PC-9 (cell line): Measurements from ENCODE around the gene SEC14L1. TPM values are rescaled to one million over a fixed set of nuclear protein-coding genes. Genes with fewer than 3 reads are reported as not detected.
A peak's percentile ranks its signal among the peaks of the same experiment; 100 is the strongest.

ENCODE experiments used
- BruUV-seq: library from RNA; stranded (reverse); fragments of 400-500 nt; replicated peaks from 2 replicates; lab custom pipeline; 2021; lab: Mats Ljungman, UMichigan
- CTCF ChIA-PET: fragments of 300-600 bp; sonication (Branson Sonifier 250); formaldehyde crosslinking; loops from one replicate; lab custom pipeline; 2022; ENCODE audit warnings: antibody characterized with exemption; lab: Charles Lee
- POLR2A ChIA-PET: fragments of 300-600 bp; sonication (Branson Sonifier 250); formaldehyde crosslinking; loops from one replicate; lab custom pipeline; 2022; ENCODE audit warnings: antibody characterized with exemption; ENCODE audit not compliant: unreplicated experiment; lab: Charles Lee
- DNase-seq, 2 experiments: peaks; one replicate each; pipeline versions ENCODE4 v3.0.0 to v3.0.0-alpha.2; 2015 to 2022; ENCODE audit warnings: mixed read lengths in 1 of 2
- H2AFZ ChIP-seq: fragments of 200-600 bp; sonication (generic); 2 replicates; pipeline ENCODE4 v1.8.1; 2017; ENCODE audit warnings: antibody characterized with exemption
- H3F3A ChIP-seq: fragments of 200-600 bp; sonication (generic); 2 replicates; pipeline ENCODE4 v1.8.1; 2017; ENCODE audit warnings: antibody characterized with exemption, mild to moderate bottlenecking, low read depth; ENCODE audit not compliant: insufficient read depth
- H3K27ac ChIP-seq: fragments of 200-600 bp; sonication (generic); 2 replicates; pipeline ENCODE4 v1.6.1; 2016; ENCODE audit warnings: mixed run types
- H3K27me3 ChIP-seq: fragments of 200-600 bp; sonication (generic); 2 replicates; pipeline ENCODE4 v1.6.1; 2016; ENCODE audit warnings: low read depth, mixed run types; ENCODE audit not compliant: insufficient read depth
- H3K36me3 ChIP-seq: fragments of 200-600 bp; sonication (generic); 2 replicates; pipeline ENCODE4 v1.6.1; 2016; ENCODE audit warnings: low read depth, mixed run types
- H3K4me1 ChIP-seq: fragments of 200-600 bp; sonication (generic); replicated peaks from 2 replicates; pipeline ENCODE4 v1.6.1; 2016; ENCODE audit warnings: mixed run types; ENCODE audit not compliant: insufficient read depth
- H3K4me2 ChIP-seq: fragments of 200-600 bp; sonication (generic); 2 replicates; pipeline ENCODE4 v1.6.1; 2017; ENCODE audit warnings: mixed run types
- H3K4me3 ChIP-seq: fragments of 200-600 bp; sonication (generic); 2 replicates; pipeline ENCODE4 v1.6.1; 2016; ENCODE audit warnings: mixed run types
- H3K79me2 ChIP-seq: fragments of 200-600 bp; sonication (generic); 2 replicates; pipeline ENCODE4 v1.6.1; 2017; ENCODE audit warnings: low read depth, mixed run types
- H3K9me2 ChIP-seq: fragments of 200-600 bp; sonication (generic); 2 replicates; pipeline ENCODE4 v1.8.1; 2017; ENCODE audit warnings: mild to moderate bottlenecking; ENCODE audit not compliant: insufficient read depth
- H3K9me3 ChIP-seq: fragments of 200-600 bp; sonication (generic); 2 replicates; pipeline ENCODE4 v1.8.1; 2016; ENCODE audit warnings: low read depth; ENCODE audit not compliant: insufficient read depth
- H4K20me1 ChIP-seq: fragments of 200-600 bp; sonication (generic); 2 replicates; pipeline ENCODE4 v1.8.1; 2017; ENCODE audit not compliant: insufficient read depth
- EZH2 ChIP-seq: fragments of 200-600 bp; sonication (generic); IDR thresholded peaks from 2 replicates; pipeline ENCODE4 v1.8.0; 2017; ENCODE audit warnings: antibody characterized with exemption, low read depth
- intact Hi-C: fragments of 100-400 bp; cut with micrococcal nuclease; formaldehyde crosslinking; loops from one replicate; pipeline ENCODE4 v1.10.0; 2022; ENCODE audit not compliant: unreplicated experiment
- total RNA-seq: library from RNA; stranded (reverse); gene quantifications from 2 replicates; pipeline ENCODE4 v1.2.3, GENCODE V29; 2021
- TF ChIP-seq, protein P1 (sequence below): fragments of 200-600 bp; sonication (generic); conservative IDR thresholded peaks from 2 replicates; pipeline ENCODE4 v1.6.1; 2017; ENCODE audit warnings: mixed run types, antibody characterized with exemption, mild to moderate bottlenecking, moderate library complexity

Gene SEC14L1
- total RNA-seq, 1 experiment from 2014 or later = 83.1 TPM

GRCh38 chr17:77096570-77097214, 44.1 kb upstream of the SEC14L1 start:
- no TSS peak for BruUV-seq
- H3K27ac ChIP-seq = no peak overlapping the region
- no peak for TF ChIP-seq EZH2
- TF ChIP-seq, protein P1, sequence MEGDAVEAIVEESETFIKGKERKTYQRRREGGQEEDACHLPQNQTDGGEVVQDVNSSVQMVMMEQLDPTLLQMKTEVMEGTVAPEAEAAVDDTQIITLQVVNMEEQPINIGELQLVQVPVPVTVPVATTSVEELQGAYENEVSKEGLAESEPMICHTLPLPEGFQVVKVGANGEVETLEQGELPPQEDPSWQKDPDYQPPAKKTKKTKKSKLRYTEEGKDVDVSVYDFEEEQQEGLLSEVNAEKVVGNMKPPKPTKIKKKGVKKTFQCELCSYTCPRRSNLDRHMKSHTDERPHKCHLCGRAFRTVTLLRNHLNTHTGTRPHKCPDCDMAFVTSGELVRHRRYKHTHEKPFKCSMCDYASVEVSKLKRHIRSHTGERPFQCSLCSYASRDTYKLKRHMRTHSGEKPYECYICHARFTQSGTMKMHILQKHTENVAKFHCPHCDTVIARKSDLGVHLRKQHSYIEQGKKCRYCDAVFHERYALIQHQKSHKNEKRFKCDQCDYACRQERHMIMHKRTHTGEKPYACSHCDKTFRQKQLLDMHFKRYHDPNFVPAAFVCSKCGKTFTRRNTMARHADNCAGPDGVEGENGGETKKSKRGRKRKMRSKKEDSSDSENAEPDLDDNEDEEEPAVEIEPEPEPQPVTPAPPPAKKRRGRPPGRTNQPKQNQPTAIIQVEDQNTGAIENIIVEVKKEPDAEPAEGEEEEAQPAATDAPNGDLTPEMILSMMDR = peak; percentile 63
- no peak overlapping the region for H3K4me2 ChIP-seq
- no peak overlapping the region for H3K4me3 ChIP-seq
- H3K79me2 ChIP-seq = no peaks in the 10 kb centered on the region
- H3K9me3 ChIP-seq = no peaks in the 10 kb centered on the region
- H3K36me3 ChIP-seq = peaks cover 4% of the 10 kb centered on the region; the same call in 1 of the 2 replicates
- no peaks in the 10 kb centered on the region for H4K20me1 ChIP-seq
- ChIA-PET POLR2A (no interaction called here), CTCF (no interaction called here)
- H3K4me1 ChIP-seq = no peaks in the 10 kb centered on the region
- DNase-seq = no peak
- no peaks in the 10 kb centered on the region for H3K27me3 ChIP-seq
- intact Hi-C loops = no loop called here
- H3K9me2 ChIP-seq = no peaks in the 10 kb centered on the region
- H2AFZ ChIP-seq = no peak overlapping the region
- peaks cover 18% of the 10 kb centered on the region; the same call in 1 of the 2 replicates for H3F3A ChIP-seq

DNA sequence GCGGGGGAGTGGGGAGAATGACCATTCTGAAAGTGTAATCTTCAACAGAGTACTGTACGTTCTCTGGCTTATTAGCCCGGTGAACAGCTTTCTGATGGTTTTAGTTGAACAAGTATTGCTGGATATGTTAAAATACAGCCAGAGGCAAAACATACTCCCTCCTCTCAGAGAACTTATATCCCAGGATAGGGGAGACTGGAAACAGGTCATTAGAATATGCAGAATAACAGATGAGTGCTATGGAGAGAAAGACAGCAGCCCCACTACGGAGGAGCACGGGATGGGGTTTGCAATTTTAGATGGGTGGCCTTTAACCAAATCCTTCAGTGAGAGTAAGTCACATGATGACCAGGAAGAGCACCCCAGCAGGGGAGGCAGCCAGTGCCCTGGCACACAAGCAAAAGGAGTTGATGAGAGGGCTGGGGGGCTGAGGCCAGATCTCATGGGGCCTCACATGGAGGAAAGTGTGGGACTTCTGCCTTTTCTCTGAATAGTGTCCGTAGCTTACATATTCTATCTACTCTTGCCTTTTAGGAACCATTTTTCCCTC, 43.1 kb upstream of the SEC14L1 start:
- no TSS peak for BruUV-seq
- POLR2A ChIA-PET = interaction anchor here (0.6 kb wide), 1 partner anchor 43 kb away, joined by 6 read pairs; no protein-coding TSS in a partner anchor
- intact Hi-C loops = no loop called here

DNA sequence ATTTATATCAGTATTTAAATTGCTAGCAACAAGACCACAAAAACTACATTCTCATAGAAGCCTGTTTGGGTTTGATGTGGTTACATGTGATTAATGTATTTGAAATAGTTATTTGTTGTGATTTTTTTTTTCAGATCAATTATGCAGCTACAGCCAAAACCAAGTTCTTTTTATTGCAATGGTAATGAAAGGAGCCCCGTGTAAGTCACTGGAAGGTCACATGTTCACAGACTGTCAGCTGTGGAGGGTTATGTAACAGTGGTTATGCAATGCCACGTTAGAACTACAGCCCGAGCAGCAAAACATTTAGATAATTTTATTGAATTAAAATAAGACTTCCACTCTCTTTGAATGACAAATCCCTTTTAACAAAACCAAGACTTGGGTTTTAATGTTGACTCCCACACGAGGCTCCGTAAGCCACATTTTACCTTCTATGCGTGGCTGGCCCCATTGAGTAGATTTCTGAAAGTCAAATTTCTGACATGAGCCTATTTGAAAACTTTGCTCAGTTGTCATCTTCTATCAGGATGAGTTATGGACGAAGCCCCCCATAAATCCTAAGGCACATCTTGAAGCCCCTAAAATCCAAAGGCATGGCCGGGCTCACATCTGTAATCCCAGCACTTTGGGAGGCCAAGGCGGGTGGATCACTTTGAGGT, 41.8 kb upstream of the SEC14L1 start:
- Histone ChIP-seq H3K4me3 (no peak overlapping the region), H3K27ac (no peak overlapping the region), H4K20me1 (no peaks in the 10 kb centered on the region), H3K9me3 (no peaks in the 10 kb centered on the region), H3K4me2 (no peak overlapping the region), H2AFZ (no peak overlapping the region), H3K79me2 (no peaks in the 10 kb centered on the region), H3K9me2 (no peaks in the 10 kb centered on the region), H3K4me1 (peaks cover 5% of the 10 kb centered on the region; the same call in 1 of the 2 replicates), H3K36me3 (peaks cover 4% of the 10 kb centered on the region; the same call in 1 of the 2 replicates), H3F3A (peaks cover 15% of the 10 kb centered on the region; the same call in 1 of the 2 replicates), H3K27me3 (no peaks in the 10 kb centered on the region)
- CTCF ChIA-PET = no interaction called here
- POLR2A ChIA-PET = interaction anchor here (0.5 to 0.6 kb wide), 3 partner anchors 23 to 42 kb away, joined by 3 to 16 read pairs (median 3); partner anchors contain the start of gene SEC14L1
- BruUV-seq = no TSS peak
- TF ChIP-seq EZH2 = no peak
- TF ChIP-seq, protein P1 = no peak
- DNase-seq = no peak
- intact Hi-C loops = no loop called here

More for the DNA sequence above, 43.1 kb upstream of the SEC14L1 start:
- Histone ChIP-seq H3K79me2 (no peaks in the 10 kb centered on the region), H3F3A (peaks cover 15% of the 10 kb centered on the region; the same call in 1 of the 2 replicates), H3K4me1 (no peaks in the 10 kb centered on the region), H3K9me3 (no peaks in the 10 kb centered on the region), H3K27me3 (no peaks in the 10 kb centered on the region), H3K27ac (no peak overlapping the region), H4K20me1 (no peaks in the 10 kb centered on the region), H3K9me2 (no peaks in the 10 kb centered on the region), H3K4me3 (no peak overlapping the region), H2AFZ (no peak overlapping the region), H3K4me2 (no peak overlapping the region), H3K36me3 (peaks cover 4% of the 10 kb centered on the region; the same call in 1 of the 2 replicates)
- TF ChIP-seq, protein P1 = no peak
- no peak for TF ChIP-seq EZH2
- DNase-seq = no peak
- CTCF ChIA-PET = no interaction called here
